ENCODE results near the gene CAMSAP1.

Gene CAMSAP1

DNA sequence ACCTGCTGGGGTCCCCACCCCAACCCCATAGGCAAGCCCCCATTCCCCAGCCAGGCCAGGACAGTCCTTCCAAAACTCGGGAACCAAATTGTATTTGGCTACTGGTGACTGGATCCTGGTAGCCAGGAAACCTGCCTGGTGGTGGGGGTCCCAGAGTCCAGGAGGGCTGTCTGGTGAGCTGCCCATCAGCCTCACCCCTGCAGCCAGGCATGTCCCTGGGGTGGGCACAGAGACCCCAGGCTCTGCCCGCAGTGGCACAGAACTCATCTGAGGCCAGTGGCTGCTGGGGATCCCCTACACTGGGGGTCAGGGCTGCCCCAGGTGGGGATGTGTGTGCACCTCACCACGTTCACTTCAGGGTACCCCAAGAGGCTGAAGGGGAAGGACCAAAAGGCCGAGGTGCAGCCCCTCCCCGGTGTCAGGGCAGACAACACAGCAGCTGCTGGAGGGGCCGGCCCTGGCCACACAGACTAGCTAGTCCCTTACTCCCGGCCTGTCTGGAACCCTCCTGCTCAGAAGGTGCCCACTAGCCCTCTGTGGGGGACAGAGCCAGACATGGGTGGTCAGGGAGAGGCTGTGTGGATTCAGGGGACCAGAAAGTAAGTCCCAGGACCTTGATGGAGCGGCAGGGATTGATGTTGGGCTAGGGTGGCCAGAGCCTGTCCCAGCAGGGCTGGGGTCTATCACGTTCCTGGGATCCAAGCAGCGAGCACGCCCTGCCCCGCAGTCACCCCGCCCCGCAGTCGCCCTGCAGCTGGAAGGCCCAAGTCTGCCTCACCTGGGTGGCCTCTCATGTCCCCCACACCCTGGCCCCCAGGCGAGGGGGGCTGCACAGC is 113.9 kb downstream of the CAMSAP1 start:
- DNase-seq = no peak

DNA sequence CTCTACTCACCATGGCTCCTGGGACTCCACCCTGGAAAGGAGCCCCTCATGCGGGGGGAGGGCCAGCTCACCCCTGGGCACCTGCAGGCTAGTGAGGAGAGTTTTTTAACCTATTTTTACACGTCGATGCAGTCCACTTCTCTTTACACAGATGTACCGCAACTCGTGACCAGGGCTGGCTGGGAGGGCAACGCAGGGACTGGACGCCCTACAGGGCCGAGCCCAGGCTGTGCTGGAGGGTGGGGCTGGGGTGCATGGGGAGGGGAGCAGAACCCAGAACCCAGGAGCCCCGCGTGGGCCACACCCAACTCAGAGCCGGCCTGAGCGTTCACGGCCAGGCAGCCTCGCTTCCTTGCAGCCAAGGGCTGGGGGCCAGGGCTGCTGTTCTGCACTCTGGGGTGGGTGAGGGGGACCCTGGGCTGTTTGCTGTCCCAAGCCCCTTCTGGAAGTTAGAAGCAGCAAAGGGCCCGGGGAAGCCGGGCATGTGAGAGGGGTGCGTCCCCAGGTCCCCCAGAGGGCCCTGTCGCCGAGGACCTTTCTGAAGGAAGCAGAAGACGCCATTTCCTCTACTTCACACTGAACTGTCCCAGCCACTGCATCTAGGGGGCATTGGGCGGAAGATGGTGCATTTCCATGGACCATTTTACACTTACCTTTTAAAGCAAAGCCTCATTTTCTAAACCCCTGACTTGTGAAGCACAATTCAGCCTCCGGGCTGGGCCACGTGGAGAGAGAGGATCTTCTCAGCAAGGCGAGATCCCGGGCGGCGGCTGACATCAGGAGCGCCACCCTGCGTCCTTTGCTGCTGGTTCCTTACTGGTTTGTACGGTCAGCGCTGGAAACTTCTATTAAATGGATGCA is 114.8 kb downstream of the CAMSAP1 start:
- no peak for DNase-seq

DNA sequence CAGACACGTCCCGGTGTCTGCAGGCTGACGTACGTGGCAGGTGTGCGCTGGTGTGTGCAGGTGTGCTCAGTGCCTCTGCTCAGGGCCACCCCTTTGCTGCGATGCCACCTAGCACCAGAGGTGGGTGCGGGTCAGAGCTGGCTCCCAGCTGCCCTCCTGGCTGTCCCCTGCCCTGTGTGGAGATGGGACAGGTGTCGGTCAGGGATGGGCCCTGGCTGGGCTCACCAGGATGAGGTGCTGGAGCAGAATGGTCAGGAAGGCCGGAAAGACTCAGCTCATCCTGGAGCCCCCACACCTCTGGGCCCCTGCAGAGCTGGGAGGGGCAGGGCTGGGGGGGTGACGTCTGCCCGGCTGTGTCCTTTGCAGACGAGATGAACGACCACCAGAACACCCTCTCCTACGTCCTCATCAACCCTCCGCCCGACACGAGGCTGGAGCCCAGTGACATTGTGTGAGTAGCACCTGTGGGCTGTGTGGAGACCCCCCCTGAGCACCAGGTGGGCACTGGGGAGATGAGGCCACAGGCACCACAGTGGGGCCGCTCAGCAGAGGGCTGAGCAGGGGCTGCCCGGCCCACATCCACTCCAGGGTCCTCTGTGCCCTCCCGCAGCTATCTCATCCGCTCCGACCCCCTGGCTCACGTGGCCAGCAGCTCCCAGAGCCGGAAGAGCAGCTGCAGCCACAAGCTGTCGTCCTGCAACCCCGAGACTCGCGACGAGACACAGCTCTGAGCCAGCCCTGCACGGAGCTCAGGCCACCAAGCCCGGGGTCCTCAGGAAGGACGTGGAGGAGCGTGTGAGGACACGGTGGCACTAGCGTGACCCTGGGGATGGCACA is 115.7 kb downstream of the CAMSAP1 start:
- no peak for DNase-seq

DNA sequence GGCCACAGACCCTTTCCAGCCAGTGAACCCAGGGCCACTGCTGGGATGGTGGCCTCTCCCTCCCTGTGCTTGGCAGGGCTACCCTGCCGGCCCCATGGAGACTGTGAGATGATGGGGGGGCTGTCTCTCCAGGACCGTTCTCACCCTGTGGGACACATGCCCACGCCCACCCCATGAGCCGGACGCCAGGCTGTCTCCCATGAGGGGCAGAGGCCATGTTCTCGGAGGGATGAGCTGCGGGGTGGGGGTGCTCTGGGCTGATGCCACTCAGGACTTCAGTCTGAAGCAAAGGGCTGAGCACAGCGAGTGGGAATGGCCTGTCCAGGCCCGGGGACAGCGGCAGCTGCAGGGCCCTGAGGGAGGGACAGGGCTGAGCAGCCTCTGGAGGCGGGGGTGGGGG is 116.5 kb downstream of the CAMSAP1 start:
- DNase-seq = no peak

DNA sequence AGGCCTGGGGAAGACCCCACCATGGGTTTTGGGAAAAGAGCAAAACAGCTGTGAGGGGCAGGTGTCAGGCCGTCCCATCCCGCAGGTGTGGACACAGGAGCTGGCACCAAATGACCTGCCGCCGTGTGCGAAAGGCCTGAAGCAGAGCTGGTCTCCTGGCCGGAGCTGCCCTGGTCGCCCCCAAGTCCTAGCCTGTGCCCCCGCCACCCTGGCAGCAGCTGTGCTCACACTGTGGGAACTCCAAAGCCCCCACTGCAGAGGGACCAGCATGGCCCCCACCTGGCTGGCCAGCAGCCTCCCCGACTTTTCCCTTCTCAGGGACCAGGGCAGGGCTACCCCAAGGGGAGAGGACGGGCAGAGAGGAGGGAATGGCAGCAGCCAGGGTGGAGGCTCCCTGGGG is 117.0 kb downstream of the CAMSAP1 start:
- DNase-seq = no peak

DNA sequence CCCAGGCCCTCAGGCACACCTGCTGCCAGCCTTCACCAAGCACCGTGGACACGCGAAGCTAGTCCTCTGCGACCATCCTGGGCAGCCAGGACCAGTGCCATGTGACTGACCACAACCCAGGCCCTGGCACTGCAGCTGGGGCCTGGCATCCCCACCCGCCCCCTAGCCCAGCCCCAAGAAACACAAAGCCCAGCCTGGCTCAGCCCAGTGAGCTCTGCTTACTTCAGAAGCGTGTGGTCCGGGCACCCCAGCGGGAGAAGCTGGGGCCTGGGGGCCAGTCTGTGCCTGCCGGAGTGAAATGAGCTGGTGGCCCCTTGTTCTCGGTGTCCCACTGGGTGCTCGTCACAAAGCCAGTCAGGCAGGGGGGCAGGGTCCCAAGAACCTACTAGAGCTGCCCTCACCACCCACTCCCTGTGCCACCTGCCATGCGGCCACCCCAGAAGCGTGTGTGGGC is 117.5 kb downstream of the CAMSAP1 start:
- no peak for DNase-seq

DNA sequence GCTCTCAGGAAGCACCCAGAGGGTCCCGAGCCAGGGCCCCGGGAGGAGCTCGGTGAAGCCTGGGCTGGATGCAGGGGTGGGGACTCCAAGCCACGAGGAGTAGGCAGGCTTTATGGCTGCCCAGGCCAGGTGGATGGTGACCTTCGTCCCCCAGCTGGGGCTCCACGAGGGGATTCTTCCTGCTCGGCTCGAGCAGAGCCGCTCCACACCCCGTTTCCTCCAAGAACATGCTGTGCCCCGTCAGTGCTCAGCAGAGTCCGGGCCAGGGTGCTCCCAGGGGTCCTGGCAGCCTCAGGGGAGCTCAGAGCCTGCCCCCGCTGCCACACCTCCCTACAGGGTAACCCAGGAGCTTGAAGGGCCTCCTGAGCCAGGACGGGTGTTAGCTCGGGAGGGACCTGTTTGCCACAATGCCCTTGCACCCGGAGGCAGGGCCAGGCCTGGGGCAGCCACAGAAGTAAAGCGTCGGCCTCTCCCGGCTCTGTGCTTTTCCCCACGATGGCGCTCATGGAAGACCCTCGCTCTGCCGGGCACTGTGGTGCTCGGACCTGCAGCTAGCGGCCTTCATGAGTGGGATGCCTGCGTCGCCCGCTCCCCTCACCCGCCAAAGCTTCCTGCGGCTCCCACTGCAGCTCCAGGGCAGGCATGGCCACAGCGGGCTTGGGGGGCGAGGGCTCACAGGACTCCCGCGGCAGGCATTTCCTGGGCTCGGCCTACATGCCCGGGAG is 118.6 kb downstream of the CAMSAP1 start:
- no peak for DNase-seq

DNA sequence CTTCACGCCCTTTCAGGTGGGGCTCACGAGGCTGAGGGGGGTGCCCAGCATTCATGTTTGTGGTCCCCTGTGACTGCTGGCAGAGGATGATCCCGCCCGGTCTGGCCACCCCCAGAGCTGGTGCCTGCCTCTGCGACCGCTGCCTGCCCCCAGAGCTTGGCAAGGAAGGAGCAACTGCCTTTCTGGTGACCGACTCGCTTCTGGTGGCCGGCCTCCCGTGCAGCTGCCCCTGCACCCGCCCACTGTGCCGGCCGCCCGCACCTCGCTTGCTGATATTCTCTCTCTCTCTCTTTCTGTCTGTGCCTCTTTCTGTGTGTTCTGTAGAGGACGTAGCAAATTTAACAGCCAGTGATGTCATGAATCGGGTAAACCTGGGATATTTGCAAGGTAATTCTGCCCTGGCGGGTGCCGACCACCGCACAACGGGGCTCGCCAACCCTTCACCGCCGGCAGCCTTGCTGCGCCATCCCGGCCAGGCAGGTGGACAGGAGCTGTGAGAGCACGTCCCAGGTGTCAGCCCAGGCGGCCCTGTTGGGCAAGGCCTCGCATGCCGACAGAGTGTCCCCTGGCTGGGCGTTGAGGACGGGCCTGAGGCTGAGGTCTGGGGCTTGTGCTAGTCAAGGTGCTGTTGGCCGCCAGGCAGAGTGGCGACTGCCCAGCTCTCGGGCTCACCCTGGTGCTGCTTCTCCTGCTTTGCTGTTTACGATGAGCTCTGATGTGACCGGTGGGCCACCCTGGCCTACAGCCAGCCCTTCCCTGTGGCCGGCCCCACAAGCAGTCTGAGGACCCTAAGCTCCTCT is 119.4 kb downstream of the CAMSAP1 start:
- DNase-seq = no peak

DNA sequence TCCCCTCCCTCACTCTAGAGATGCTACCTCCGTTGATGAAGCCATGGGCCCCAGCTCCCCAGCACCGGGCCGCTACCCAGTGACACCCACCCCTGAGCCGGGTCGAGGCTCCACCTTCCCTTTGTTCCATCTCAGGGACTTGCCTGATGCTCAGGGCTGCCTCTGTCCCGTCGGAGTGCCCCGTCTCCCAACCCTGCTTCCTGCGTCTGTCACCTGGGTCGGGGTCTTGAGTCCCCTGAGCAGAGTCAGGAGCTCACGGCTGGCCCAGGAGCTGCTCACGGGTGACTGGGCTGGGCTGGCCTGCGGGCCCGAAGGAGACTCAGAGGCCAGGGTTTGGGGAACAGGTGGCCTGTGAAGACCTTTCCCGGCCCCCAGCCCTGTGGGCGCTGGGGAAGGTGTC is 120.0 kb downstream of the CAMSAP1 start:
- no peak for DNase-seq

DNA sequence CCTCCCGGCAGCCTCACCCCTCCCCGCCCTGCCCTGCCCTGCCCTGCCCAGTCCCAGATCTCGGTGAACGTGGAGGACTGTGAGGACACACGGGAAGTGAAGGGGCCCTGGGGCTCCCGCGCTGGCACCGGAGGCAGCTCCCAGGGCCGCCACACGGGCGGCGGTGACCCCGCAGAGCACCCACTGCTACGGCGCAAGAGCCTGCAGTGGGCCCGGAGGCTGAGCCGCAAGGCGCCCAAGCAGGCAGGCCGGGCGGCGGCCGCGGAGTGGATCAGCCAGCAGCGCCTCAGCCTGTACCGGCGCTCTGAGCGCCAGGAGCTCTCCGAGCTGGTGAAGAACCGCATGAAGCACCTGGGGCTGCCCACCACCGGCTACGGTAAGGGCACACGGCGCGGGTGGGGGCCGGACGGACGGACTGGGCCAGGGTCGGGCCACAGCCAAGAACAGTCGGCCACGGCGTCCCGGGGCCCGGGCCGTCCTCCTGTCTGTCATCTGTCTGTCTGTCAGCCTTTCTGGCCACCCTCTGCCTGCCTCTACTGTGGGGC is 121.1 kb downstream of the CAMSAP1 start:
- DNase-seq = no peak

DNA sequence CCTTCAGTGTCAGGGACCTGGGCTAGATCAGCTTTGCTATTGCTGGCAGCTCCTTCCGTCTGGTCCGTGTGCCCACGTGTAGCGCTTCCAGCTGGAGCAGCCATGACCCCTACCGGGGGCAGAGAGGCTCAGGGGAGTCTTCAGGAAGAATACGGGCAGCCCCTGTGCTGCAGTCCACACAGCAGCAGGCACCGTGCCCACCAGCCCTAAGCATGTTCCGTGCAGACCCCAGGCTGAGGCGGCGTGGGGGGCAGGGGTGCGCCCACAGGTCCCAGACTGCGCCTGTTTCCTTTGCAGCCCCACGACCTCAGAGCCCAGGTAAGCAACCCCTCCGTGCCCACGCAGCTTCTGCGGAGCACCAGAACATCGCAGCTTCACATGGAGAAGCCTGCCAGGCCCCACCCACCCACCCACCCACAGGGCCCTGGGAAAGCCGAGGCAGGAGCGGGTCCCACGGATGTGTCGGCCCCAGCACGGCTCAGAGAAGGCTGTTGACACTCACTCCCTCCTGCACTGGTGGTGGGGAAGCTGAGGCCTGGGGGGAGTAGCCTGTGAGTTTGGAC is 122.3 kb downstream of the CAMSAP1 start:
- peak in 8 of 56 donors; percentile 3 to 42 (median 24) for DNase-seq

DNA sequence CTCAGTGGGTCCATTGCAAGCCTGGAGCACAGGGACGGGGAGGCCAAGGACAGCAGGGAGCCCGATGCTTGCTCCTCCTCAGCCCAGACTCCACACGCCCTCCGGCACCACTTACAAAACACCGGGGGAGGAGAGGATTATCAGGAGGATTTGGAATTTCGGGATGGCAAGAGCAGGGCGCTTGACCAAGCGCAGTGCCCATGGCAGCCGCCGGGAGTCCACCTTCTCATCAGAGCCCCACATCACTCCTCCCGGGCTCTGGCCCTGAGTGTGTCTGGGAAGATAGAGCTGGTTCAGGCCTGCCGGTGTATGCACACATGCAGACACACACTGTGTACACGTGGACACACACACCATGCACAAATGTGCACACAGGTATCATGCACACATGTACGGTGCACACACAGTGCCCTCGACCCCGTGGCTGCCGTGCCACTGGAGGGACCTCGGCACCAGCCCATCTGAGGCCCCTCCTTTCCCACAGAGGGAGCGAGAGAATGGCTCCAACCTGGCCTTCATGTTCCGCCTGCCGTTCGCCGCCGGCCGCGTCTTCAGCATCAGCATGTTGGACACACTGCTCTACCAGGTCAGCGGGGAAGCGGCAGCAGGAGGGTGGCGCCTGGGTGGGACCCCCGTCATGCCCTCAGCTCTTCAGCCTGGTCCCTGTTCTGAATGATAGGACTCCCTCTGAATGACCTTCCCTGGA is 123.7 kb downstream of the CAMSAP1 start:
- DNase-seq = no peak

DNA sequence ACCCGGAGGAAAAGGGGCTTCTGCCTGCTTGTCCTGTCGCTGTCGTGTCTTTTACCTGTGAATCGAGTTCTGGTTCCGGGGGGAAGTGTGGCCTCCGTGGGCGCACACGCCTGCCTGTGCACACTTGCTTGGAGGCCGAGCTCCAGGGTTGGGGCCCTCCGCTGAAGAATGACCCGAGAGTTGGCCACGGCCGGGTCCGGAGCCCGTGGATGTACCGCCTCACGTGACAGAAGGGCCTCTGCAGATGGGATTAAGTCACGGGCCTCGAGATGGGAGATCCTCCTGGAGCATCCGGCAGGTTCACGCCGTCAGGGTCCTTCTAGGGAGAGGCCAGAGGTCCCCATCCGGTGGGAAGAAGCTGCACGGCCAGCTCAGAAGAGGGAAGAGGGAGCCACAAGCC is 124.4 kb downstream of the CAMSAP1 start:
- no peak for DNase-seq

DNA sequence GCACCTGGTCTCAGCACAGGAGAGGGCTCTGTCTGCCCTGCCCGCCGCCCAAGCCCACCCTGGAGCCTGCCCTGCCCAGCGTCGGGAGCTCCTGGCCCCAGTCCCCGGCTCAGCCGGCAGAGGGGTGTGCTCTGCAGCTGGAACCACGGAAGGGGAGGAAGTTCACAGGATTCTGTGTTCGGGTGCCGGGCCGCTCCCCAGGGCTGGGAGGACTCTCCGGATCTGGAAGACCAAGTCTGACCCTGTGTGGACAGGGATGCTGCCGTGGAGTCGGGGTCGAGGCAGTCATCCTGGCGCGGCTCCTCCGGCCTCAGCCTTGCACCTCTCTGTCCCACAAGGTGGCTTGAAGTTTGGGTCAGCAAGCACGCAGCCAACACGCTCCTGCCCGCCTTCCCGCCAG is 126.7 kb downstream of the CAMSAP1 start:
- DNase-seq = no peak

DNA sequence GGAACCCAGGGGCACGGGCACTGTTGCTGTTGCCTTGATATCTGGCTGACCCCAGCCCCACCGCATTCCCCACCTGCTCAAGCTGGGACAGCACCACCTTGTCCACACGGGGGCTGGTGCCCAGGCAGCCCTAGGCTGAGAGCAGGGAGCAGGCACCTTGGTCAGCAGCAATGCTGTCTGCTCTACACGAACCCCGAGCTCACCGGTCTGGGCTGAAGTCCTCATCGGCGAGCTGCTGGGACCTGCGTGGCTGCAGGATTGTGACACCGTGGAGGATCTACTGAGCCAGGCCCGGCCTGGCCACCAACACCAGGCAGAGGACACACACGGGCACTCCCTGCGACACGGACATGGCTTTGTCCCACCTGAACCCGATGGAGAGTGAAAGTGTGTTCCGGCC is 127.3 kb downstream of the CAMSAP1 start:
- no peak for DNase-seq

DNA sequence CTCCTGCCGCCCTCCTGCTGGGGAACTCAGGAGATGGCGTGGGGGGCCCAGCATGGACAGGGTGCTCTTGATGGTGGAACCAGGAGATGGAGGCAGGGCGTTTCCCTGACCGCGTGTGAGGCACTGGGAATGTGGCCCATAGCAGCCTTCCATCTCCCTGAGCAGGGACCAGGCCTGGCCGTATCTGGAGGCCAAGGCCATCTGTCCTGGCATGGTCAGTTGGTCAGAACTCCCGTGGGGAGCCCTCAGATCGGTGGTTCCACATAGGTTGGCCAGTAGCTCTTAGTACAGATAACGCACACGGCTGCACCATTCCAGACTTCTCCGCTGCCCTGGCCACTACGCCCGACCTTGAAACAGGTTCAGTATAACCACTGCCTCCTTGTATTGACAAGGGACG is 127.8 kb downstream of the CAMSAP1 start:
- DNase-seq = no peak

DNA sequence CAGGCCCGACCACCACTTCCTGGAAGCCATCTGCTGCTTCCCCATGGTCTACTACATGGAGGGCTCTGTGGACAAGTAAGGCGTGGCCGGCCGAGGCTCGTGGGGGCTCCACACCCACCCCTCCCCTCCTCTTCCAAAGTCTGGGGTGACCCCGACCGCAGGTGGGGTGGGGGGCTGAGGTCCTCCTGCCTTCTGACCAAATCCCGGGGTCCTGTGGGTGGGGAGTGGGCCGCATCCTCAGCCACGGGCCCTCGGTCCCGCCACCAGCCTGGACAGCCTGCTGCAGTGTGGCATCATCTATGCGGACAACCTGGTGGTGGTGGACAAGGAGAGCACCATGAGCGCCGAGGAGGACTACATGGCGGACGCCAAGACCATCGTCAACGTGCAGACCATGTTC is 128.9 kb downstream of the CAMSAP1 start:
- DNase-seq = no peak

DNA sequence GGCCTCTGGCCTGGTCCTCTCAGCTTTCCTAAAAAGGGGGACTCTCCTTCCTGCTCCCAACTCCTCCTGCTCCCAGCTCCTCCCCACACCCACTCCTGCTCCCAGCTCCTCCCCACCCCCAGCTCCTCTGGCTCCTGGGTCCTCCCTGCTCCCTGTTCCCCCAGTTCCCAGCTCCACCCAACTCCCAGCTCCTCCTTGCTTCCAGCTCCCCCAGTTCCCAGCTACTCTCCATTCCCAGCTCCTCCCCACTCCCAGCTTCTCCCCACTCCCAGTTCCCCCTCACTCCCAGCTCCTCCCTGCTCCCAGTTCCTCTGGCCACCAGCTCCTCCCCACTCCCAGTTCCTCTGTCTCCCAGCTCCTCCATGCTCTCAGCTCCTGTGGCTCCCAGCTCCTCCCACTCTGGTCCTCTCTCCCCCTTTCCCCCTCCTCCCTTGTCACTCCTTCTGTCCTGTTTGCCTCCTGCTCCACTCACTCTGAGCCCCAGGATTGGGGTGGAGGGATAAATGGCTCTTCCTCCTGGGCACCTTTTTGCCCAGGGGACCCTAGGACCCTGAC is 129.6 kb downstream of the CAMSAP1 start:
- DNase-seq = no peak
